Measurements from ENCODE around the gene CYSLTR2.
A peak's percentile ranks its signal among the peaks of the same experiment; 100 is the strongest.

The CYSLTR2 gene

DNA sequence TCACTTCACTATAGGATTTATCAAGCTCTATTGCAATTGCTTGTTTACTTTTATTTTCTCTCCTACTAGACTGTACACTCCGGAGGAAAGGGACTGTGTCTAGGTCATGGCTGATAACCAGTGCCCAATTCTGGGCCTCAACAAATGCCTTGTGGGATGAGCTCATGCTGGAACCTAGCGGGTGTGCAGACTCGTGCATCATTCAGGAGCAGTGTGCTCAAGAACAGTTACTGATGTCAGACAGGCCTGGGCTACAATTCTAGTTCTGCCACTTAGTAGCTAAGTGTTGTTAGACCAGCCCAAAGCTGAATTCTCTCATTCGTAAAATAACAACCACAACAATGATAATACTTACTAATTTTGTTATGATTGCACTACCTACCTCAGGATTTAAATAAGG, 95.4 kb downstream of the CYSLTR2 start:
- DNase-seq: no peak

DNA sequence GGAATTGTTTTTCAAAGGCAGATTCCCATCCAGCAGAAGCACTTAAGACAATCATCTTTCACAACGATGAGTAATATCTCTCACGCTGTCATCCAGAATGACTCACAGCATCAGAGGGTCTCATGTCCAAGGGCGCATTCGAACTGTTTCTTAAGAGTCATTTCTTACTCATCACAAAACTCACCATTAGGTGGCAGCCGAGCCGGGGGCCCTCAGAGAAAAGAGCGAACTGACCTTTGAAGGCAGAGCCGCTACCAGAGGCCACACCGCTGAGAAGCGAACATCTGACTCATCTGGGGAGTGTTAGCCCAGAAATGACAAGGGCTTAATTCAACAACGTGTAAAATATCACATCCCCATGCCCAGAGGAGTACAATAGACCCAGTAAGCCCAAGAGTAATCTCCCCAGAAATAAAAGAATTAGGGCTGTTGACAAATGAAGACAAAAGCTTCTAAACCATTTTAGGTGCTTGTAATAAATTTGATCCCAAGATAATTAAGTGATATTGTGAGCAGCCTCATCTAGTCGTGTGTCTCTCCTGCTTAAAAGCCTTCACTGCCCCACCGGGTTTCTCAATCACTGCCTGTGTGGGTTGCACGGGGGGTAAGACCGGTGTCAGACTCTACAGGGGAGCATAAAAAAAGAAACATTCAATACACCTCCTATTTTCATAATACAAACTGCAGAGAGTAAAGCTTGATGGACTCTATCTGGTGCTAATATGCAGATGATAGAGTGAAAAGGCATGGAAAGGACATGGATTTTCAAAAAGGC, 96.2 kb downstream of the CYSLTR2 start:
- peak; percentile 88 for DNase-seq

DNA sequence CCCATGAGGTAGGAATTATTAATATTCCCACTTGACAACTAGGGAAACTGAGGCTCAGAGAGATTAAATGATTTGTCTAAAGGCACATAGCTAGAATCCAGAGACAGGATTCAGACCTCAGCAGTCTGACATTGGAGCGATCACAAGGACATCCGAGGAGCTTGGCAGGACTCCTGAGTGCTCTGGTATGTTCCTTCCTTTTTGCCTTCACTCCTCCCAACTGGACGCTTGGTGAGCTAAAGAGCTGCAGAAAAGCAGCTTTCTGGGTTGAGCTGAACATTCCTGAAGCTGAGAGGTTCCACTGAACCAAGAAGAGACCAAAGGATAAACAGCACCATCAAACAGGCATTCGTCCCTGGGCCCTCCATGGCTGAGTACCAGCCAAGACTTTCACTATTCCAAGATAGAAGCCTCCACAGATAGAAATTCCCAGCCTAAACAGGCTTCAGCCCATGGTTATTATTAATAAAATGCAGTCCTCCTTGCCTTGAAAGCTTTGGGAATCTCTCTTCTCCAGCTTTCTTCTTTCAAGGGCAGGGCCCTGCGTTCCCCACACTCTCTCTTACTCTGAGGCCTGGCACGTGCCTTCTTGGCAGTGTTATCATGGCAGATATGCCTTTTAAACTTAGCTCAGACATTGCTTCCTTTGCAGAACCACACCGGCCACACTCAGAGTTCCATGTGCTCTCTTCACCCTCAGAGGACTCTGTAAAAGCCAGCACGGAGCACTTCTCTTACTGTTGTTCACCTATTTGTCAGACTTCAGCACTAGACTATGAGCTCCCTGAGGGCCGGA, 97.1 kb downstream of the CYSLTR2 start:
- no peak for DNase-seq

DNA sequence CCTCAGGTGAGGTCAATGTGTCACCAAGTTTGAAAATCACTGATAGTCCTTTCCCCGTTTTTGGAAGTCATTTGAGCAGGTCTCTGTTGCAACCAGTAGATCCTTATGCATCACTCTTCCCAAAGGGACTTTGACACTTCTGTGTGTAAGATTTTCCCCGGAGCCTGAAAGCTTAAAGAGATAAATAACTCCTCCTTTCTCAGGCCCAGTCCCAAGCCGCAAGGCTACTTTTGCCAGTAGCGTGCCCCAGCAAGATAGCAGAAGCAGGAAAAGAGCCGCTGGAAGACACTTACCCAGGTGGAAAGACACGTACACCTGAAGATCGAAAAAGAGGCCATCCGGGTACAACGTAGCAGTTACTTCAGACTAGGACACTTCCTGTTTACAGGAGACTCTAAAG, 106.9 kb downstream of the CYSLTR2 start:
- no peak for DNase-seq

Data from activated CD4-positive, alpha-beta T cell treated with anti-CD3 and anti-CD28 coated beads for 48 hours (primary cell).